Measurements from ENCODE around the gene TAS2R1. TPM values are rescaled to one million over a fixed set of nuclear protein-coding genes. Genes with fewer than 3 reads are reported as not detected.
A peak's percentile ranks its signal among the peaks of the same experiment; 100 is the strongest.

Gene TAS2R1
- total RNA-seq, 1 donor from 2014 or later: not detected

DNA sequence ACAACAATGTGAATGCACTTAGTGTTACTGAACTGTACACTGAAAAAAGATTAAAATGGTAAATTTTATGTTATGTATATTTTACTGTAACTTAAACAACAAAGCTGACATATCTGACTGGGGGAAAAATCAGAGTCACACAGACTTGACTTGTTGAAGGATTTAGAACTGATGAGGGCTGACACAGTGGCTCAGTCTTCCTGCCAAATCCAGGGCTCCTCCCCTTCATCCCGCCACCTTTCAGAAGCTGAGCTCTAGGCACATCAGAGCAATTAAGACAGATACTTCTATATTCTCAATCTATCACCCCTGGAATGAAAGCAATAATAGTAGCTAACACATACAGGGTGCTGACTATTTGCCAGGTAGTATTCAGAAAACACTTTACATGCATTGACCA is 27.7 kb upstream of the TAS2R1 start:
- H3K27me3 Mint-ChIP-seq (ENCODE audit: low read depth, unreplicated experiment): no peaks in the 10 kb centered on the region
- DNase-seq (ENCODE audit: low read depth) (no peak), FAIRE-seq (no peak)
- no peak overlapping the region for H3K4me3 Mint-ChIP-seq (ENCODE audit: unreplicated experiment)
- Histone ChIP-seq H3K27me3 (ENCODE audit: insufficient read depth, low read length) (no peaks in the 10 kb centered on the region), H4K20me1 (ENCODE audit: insufficient read depth, low read length) (no peaks in the 10 kb centered on the region), H3K4me2 (ENCODE audit: low read length) (no peak overlapping the region), H3K9me3 (ENCODE audit: insufficient read depth, low read depth, low read length) (no peaks in the 10 kb centered on the region), H2AFZ (ENCODE audit: low read depth, low read length) (no peak overlapping the region), H3K27ac (ENCODE audit: low read depth, low read length) (no peak overlapping the region), H3K4me1 (ENCODE audit: insufficient read depth, low read length) (peaks cover 6% of the 10 kb centered on the region), H3K36me3 (ENCODE audit: insufficient read depth, low read length) (no peaks in the 10 kb centered on the region), H3K79me2 (ENCODE audit: insufficient read depth, low read length) (no peaks in the 10 kb centered on the region), H3K9ac (ENCODE audit: low read length) (no peak overlapping the region), H3K4me3 (ENCODE audit: insufficient read depth, low read depth, low read length) (no peak overlapping the region)
- peaks cover 4% of the 10 kb centered on the region for H3K9me3 Mint-ChIP-seq (ENCODE audit: unreplicated experiment)
- no peak for TF ChIP-seq EZH2 (IDR thresholded peaks at IDR 0.05; ENCODE audit: insufficient read depth, low read length)
- TF ChIP-seq, protein P1, sequence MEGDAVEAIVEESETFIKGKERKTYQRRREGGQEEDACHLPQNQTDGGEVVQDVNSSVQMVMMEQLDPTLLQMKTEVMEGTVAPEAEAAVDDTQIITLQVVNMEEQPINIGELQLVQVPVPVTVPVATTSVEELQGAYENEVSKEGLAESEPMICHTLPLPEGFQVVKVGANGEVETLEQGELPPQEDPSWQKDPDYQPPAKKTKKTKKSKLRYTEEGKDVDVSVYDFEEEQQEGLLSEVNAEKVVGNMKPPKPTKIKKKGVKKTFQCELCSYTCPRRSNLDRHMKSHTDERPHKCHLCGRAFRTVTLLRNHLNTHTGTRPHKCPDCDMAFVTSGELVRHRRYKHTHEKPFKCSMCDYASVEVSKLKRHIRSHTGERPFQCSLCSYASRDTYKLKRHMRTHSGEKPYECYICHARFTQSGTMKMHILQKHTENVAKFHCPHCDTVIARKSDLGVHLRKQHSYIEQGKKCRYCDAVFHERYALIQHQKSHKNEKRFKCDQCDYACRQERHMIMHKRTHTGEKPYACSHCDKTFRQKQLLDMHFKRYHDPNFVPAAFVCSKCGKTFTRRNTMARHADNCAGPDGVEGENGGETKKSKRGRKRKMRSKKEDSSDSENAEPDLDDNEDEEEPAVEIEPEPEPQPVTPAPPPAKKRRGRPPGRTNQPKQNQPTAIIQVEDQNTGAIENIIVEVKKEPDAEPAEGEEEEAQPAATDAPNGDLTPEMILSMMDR (IDR thresholded peaks at IDR 0.05; ENCODE audit: insufficient read depth, low read depth, low read length): no peak
- H3K4me1 Mint-ChIP-seq (ENCODE audit: low read depth, unreplicated experiment): peaks cover 29% of the 10 kb centered on the region
- peak overlapping the region; percentile 58 for H3K27ac Mint-ChIP-seq (ENCODE audit: unreplicated experiment)
- H3K36me3 Mint-ChIP-seq (ENCODE audit: low read depth, unreplicated experiment): no peaks in the 10 kb centered on the region

DNA sequence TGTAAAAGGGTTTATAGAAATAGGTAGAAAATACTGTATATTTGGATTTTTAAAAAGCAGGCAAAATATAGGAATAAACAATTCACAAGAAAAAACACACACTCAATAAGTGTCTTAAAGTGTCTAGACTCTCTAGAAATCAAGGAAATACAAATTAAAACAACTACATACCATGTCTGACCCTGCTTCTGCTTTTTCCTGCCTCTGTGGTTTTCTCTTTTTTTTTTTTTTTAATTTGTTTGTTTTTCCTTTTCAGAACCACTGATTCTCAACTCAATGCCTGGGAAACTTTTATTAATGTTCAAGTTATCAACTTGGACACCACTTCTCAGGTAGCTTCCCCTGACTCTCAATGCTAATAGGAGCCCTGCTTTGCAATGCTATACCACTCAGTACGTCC is 25.5 kb upstream of the TAS2R1 start:
- Mint-ChIP-seq H3K4me1 (ENCODE audit: low read depth, unreplicated experiment) (peaks cover 24% of the 10 kb centered on the region), H3K36me3 (ENCODE audit: low read depth, unreplicated experiment) (no peaks in the 10 kb centered on the region), H3K4me3 (ENCODE audit: unreplicated experiment) (no peak overlapping the region), H3K27ac (ENCODE audit: unreplicated experiment) (peak overlapping the region; percentile 85), H3K9me3 (ENCODE audit: unreplicated experiment) (peaks cover 4% of the 10 kb centered on the region), H3K27me3 (ENCODE audit: low read depth, unreplicated experiment) (no peaks in the 10 kb centered on the region)
- H3K4me2 ChIP-seq (ENCODE audit: low read length): no peak overlapping the region
- H3K27me3 ChIP-seq (ENCODE audit: insufficient read depth, low read length): no peaks in the 10 kb centered on the region
- no peaks in the 10 kb centered on the region for H3K36me3 ChIP-seq (ENCODE audit: insufficient read depth, low read length)
- H3K9me3 ChIP-seq (ENCODE audit: insufficient read depth, low read depth, low read length): no peaks in the 10 kb centered on the region
- no peaks in the 10 kb centered on the region for H4K20me1 ChIP-seq (ENCODE audit: insufficient read depth, low read length)
- H3K79me2 ChIP-seq (ENCODE audit: insufficient read depth, low read length): no peaks in the 10 kb centered on the region
- no peak overlapping the region for H2AFZ ChIP-seq (ENCODE audit: low read depth, low read length)
- H3K4me3 ChIP-seq (ENCODE audit: insufficient read depth, low read depth, low read length): no peak overlapping the region
- peaks cover 6% of the 10 kb centered on the region for H3K4me1 ChIP-seq (ENCODE audit: insufficient read depth, low read length)
- peak; percentile 26 for FAIRE-seq
- no peak overlapping the region for H3K9ac ChIP-seq (ENCODE audit: low read length)
- peak overlapping the region; percentile 45 for H3K27ac ChIP-seq (ENCODE audit: low read depth, low read length)
- peak; percentile 4 for DNase-seq (ENCODE audit: low read depth)
- TF ChIP-seq, protein P1 (IDR thresholded peaks at IDR 0.05; ENCODE audit: insufficient read depth, low read depth, low read length): no peak
- TF ChIP-seq EZH2 (IDR thresholded peaks at IDR 0.05; ENCODE audit: insufficient read depth, low read length): no peak

DNA sequence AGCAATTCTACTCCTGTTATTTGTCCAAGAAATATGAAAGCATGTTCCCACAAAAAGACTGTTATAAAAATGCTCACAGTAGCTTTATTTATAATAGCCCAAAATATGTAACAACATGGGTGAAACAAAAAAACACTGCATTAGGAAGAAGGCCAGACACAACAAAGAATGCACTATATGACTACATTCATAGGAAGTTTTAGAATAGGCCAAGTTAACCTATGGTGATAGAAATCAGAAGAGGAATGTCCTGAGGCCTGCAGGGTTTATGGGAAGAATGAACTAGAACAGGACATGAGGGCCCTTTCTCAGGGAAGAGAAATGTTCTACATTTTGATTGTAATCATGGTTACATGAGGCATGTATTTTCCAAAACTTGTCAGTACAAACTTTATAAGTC is 24.7 kb upstream of the TAS2R1 start:
- no peaks in the 10 kb centered on the region for H3K27me3 Mint-ChIP-seq (ENCODE audit: low read depth, unreplicated experiment)
- peaks cover 24% of the 10 kb centered on the region for H3K4me1 Mint-ChIP-seq (ENCODE audit: low read depth, unreplicated experiment)
- Histone ChIP-seq H3K4me2 (ENCODE audit: low read length) (no peak overlapping the region), H3K36me3 (ENCODE audit: insufficient read depth, low read length) (no peaks in the 10 kb centered on the region), H3K4me3 (ENCODE audit: insufficient read depth, low read depth, low read length) (no peak overlapping the region), H3K9ac (ENCODE audit: low read length) (no peak overlapping the region), H3K27ac (ENCODE audit: low read depth, low read length) (peak overlapping the region; percentile 77), H4K20me1 (ENCODE audit: insufficient read depth, low read length) (no peaks in the 10 kb centered on the region), H3K79me2 (ENCODE audit: insufficient read depth, low read length) (no peaks in the 10 kb centered on the region), H3K9me3 (ENCODE audit: insufficient read depth, low read depth, low read length) (no peaks in the 10 kb centered on the region), H3K27me3 (ENCODE audit: insufficient read depth, low read length) (no peaks in the 10 kb centered on the region), H3K4me1 (ENCODE audit: insufficient read depth, low read length) (peaks cover 6% of the 10 kb centered on the region), H2AFZ (ENCODE audit: low read depth, low read length) (no peak overlapping the region)
- FAIRE-seq: peak; percentile 78
- H3K36me3 Mint-ChIP-seq (ENCODE audit: low read depth, unreplicated experiment): no peaks in the 10 kb centered on the region
- TF ChIP-seq EZH2 (IDR thresholded peaks at IDR 0.05; ENCODE audit: insufficient read depth, low read length): no peak
- TF ChIP-seq, protein P1 (IDR thresholded peaks at IDR 0.05; ENCODE audit: insufficient read depth, low read depth, low read length): no peak
- peaks cover 2% of the 10 kb centered on the region for H3K9me3 Mint-ChIP-seq (ENCODE audit: unreplicated experiment)
- H3K4me3 Mint-ChIP-seq (ENCODE audit: unreplicated experiment): no peak overlapping the region
- peak overlapping the region; percentile 89 for H3K27ac Mint-ChIP-seq (ENCODE audit: unreplicated experiment)
- DNase-seq (ENCODE audit: low read depth): peak; percentile 44
